ENCODE results near the gene EXOSC9.

Gene EXOSC9

GRCh38 chr4:121789455-121789854, 11.7 kb upstream of the EXOSC9 start:
- TF ChIP-seq CTCF (IDR thresholded peaks at IDR 0.05; ENCODE audit: borderline replicate concordance, insufficient read depth, low read depth, low read length) = no peak
- H3K4me3 ChIP-seq (ENCODE audit: low read depth, low read length) = no peak overlapping the region

- H3K4me3 ChIP-seq (ENCODE audit: low read depth, low read length) = no peak overlapping the region
- no peak for TF ChIP-seq CTCF (IDR thresholded peaks at IDR 0.05; ENCODE audit: borderline replicate concordance, insufficient read depth, low read depth, low read length)
Observed at GRCh38 chr4:121789960-121790829, 10.9 kb upstream of the EXOSC9 start.

GRCh38 chr4:121790976-121791375, 10.1 kb upstream of the EXOSC9 start:
- H3K4me3 ChIP-seq (ENCODE audit: low read depth, low read length) = no peak overlapping the region
- no peak for TF ChIP-seq CTCF (IDR thresholded peaks at IDR 0.05; ENCODE audit: borderline replicate concordance, insufficient read depth, low read depth, low read length)

- no peak for TF ChIP-seq CTCF (IDR thresholded peaks at IDR 0.05; ENCODE audit: borderline replicate concordance, insufficient read depth, low read depth, low read length)
- H3K4me3 ChIP-seq (ENCODE audit: low read depth, low read length) = no peak overlapping the region
Observed at GRCh38 chr4:121791481-121791880, 9.6 kb upstream of the EXOSC9 start.

GRCh38 chr4:121792966-121793365, 8.2 kb upstream of the EXOSC9 start:
- no peak overlapping the region for H3K4me3 ChIP-seq (ENCODE audit: low read depth, low read length)
- TF ChIP-seq CTCF (IDR thresholded peaks at IDR 0.05; ENCODE audit: borderline replicate concordance, insufficient read depth, low read depth, low read length) = no peak

- TF ChIP-seq CTCF (IDR thresholded peaks at IDR 0.05; ENCODE audit: borderline replicate concordance, insufficient read depth, low read depth, low read length) = no peak
- no peak overlapping the region for H3K4me3 ChIP-seq (ENCODE audit: low read depth, low read length)
Observed at GRCh38 chr4:121794505-121795188, 6.5 kb upstream of the EXOSC9 start.

GRCh38 chr4:121796283-121796682, 4.8 kb upstream of the EXOSC9 start:
- no peak for TF ChIP-seq CTCF (IDR thresholded peaks at IDR 0.05; ENCODE audit: borderline replicate concordance, insufficient read depth, low read depth, low read length)
- H3K4me3 ChIP-seq (ENCODE audit: low read depth, low read length) = no peak overlapping the region

Measured in GM12875 (cell line).